OCI-LY3 (cell line): Measurements from ENCODE around the gene TNFRSF1B.

Experiments used
- H2AFZ ChIP-seq: fragments of 200-600, 300-600 bp; shearing (Covaris generic); 2 replicates; pipeline ENCODE4 v1.6.0; 2014; ENCODE audit warnings: antibody characterized with exemption, low read depth, low read length
- H3K27ac ChIP-seq: fragments of 200-600, 300-600 bp; sonication (generic); 2 replicates; pipeline ENCODE4 v1.5.1; 2014; ENCODE audit warnings: mild to moderate bottlenecking, low read length, moderate library complexity, mixed read lengths
- H3K27me3 ChIP-seq: fragments of 200-600, 300-600 bp; sonication (generic); 2 replicates; pipeline ENCODE4 v1.6.1; 2014; ENCODE audit warnings: low read depth, low read length, mixed read lengths
- H3K36me3 ChIP-seq: fragments of 200-600, 300-600 bp; sonication (generic); replicated peaks from 2 replicates; pipeline ENCODE3; 2014; ENCODE audit warnings: low read depth, low read length, mixed read lengths
- H3K4me1 ChIP-seq: fragments of 300-600, 200-600 bp; sonication (generic); 2 replicates; pipeline ENCODE4 v1.6.1; 2014; ENCODE audit warnings: low read length, mixed read lengths
- H3K4me2 ChIP-seq: fragments of 200-600, 300-600 bp; sonication (generic); 2 replicates; pipeline ENCODE4 v1.6.1; 2014; ENCODE audit warnings: low read length, mixed read lengths
- H3K4me3 ChIP-seq: fragments of 300-600, 200-600 bp; sonication (generic); 2 replicates; pipeline ENCODE4 v1.5.1; 2014; ENCODE audit warnings: antibody characterized with exemption, mild to moderate bottlenecking, low read length, moderate library complexity
- H3K79me2 ChIP-seq: fragments of 300-600, 200-600 bp; shearing (Covaris generic); 2 replicates; pipeline ENCODE4 v1.6.1; 2014; ENCODE audit warnings: mild to moderate bottlenecking, low read length, mixed read lengths
- H3K9ac ChIP-seq: fragments of 300-600, 200-600 bp; shearing (Covaris generic); 2 replicates; pipeline ENCODE4 v1.6.0; 2014; ENCODE audit warnings: mild to moderate bottlenecking, low read length, moderate library complexity
- H3K9me3 ChIP-seq: fragments of 200-600, 300-600 bp; shearing (Covaris generic); 2 replicates; pipeline ENCODE4 v1.6.1; 2014; ENCODE audit warnings: low read length, mixed read lengths; ENCODE audit not compliant: insufficient read depth
- H4K20me1 ChIP-seq: fragments of 200-600, 300-600 bp; sonication (generic); 2 replicates; pipeline ENCODE4 v1.6.1; 2016; ENCODE audit warnings: low read length, mixed read lengths; ENCODE audit not compliant: insufficient read depth
- CTCF ChIP-seq: fragments of 200-600, 300-600 bp; sonication (generic); IDR thresholded peaks from 2 replicates; pipeline ENCODE4 v1.5.1; 2014; ENCODE audit warnings: antibody characterized with exemption, low read length, low read depth
- EZH2phosphoT487 ChIP-seq: fragments of 200-600 bp; shearing (Covaris generic); IDR thresholded peaks from 2 replicates; pipeline ENCODE4 v1.6.1; 2018; ENCODE audit warnings: antibody characterized with exemption, mixed run types, low read depth

The TNFRSF1B gene

GRCh38 chr1:12176298-12177118, 9.7 kb downstream of the TNFRSF1B start:
- no peak overlapping the region for H3K4me2 ChIP-seq
- TF ChIP-seq CTCF (no peak), EZH2phosphoT487 (no peak)
- peaks cover 95% of the 10 kb centered on the region for H4K20me1 ChIP-seq
- H3K27me3 ChIP-seq: no peaks in the 10 kb centered on the region
- no peak overlapping the region for H2AFZ ChIP-seq
- H3K4me3 ChIP-seq: no peak overlapping the region
- no peak overlapping the region for H3K9ac ChIP-seq
- peaks cover 34% of the 10 kb centered on the region for H3K4me1 ChIP-seq
- no peaks in the 10 kb centered on the region for H3K9me3 ChIP-seq
- peaks cover 24% of the 10 kb centered on the region for H3K36me3 ChIP-seq
- H3K27ac ChIP-seq: no peak overlapping the region
- H3K79me2 ChIP-seq: peaks cover 93% of the 10 kb centered on the region

- no peak overlapping the region for H3K4me3 ChIP-seq
- peaks cover 95% of the 10 kb centered on the region for H4K20me1 ChIP-seq
- no peak overlapping the region for H3K9ac ChIP-seq
- no peak overlapping the region for H3K4me2 ChIP-seq
- peaks cover 32% of the 10 kb centered on the region for H3K4me1 ChIP-seq
- H3K36me3 ChIP-seq: peaks cover 23% of the 10 kb centered on the region
- no peak overlapping the region for H3K27ac ChIP-seq
- no peaks in the 10 kb centered on the region for H3K27me3 ChIP-seq
- no peaks in the 10 kb centered on the region for H3K9me3 ChIP-seq
- no peak overlapping the region for H2AFZ ChIP-seq
- H3K79me2 ChIP-seq: peaks cover 91% of the 10 kb centered on the region
- TF ChIP-seq CTCF (no peak), EZH2phosphoT487 (no peak)
Observed at GRCh38 chr1:12177156-12177998, 10.6 kb downstream of the TNFRSF1B start.

GRCh38 chr1:12177999-12178441, 11.2 kb downstream of the TNFRSF1B start:
- Histone ChIP-seq H3K79me2 (peaks cover 91% of the 10 kb centered on the region), H3K27me3 (no peaks in the 10 kb centered on the region), H3K4me2 (no peak overlapping the region), H3K36me3 (peaks cover 18% of the 10 kb centered on the region), H3K9me3 (no peaks in the 10 kb centered on the region), H3K9ac (no peak overlapping the region), H4K20me1 (peaks cover 95% of the 10 kb centered on the region), H3K27ac (no peak overlapping the region), H3K4me1 (peaks cover 32% of the 10 kb centered on the region), H2AFZ (no peak overlapping the region), H3K4me3 (no peak overlapping the region)
- no peak for TF ChIP-seq CTCF
- no peak for TF ChIP-seq EZH2phosphoT487

- no peak overlapping the region for H3K9ac ChIP-seq
- no peaks in the 10 kb centered on the region for H3K27me3 ChIP-seq
- peaks cover 30% of the 10 kb centered on the region for H3K4me1 ChIP-seq
- TF ChIP-seq CTCF (no peak), EZH2phosphoT487 (no peak)
- H2AFZ ChIP-seq: no peak overlapping the region
- no peak overlapping the region for H3K4me3 ChIP-seq
- peaks cover 93% of the 10 kb centered on the region for H4K20me1 ChIP-seq
- H3K4me2 ChIP-seq: no peak overlapping the region
- peaks cover 15% of the 10 kb centered on the region for H3K36me3 ChIP-seq
- no peaks in the 10 kb centered on the region for H3K9me3 ChIP-seq
- H3K27ac ChIP-seq: no peak overlapping the region
- H3K79me2 ChIP-seq: peaks cover 88% of the 10 kb centered on the region
Observed at GRCh38 chr1:12178511-12178910, 11.7 kb downstream of the TNFRSF1B start.
